DND-41 (cell line): ENCODE measurements around the gene ZNF747.

Experiments
- ATAC-seq: fragments of 200-7000 bp; cut with Tn5 transposase; 3 replicates; pipeline ENCODE4 v1.9.1; 2021; ENCODE audit warnings: low read depth; ENCODE audit not compliant: insufficient read depth
- DNase-seq: peaks from one replicate; pipeline ENCODE4 v3.0.0-alpha.2; 2020
- H2AFZ ChIP-seq: 2 replicates; pipeline ENCODE4 v1.6.0; 2012; ENCODE audit warnings: low read depth, low read length
- H3K27ac ChIP-seq: 2 replicates; pipeline ENCODE4 v1.5.1; 2012; ENCODE audit warnings: low read length, inconsistent platforms
- H3K27me3 ChIP-seq: fragments of 200-600 bp; sonication (generic); 2 replicates; pipeline ENCODE4 v1.6.0; 2012; ENCODE audit warnings: low read length, mild to moderate bottlenecking, inconsistent platforms; ENCODE audit not compliant: insufficient read depth, poor library complexity
- H3K36me3 ChIP-seq: 2 replicates; pipeline ENCODE4 v1.5.1; 2012; ENCODE audit warnings: low read length, inconsistent platforms; ENCODE audit not compliant: insufficient read depth
- H3K4me1 ChIP-seq: 2 replicates; pipeline ENCODE4 v1.5.1; 2012; ENCODE audit warnings: mild to moderate bottlenecking, low read length; ENCODE audit not compliant: insufficient read depth
- H3K4me2 ChIP-seq: 2 replicates; pipeline ENCODE4 v1.6.0; 2012; ENCODE audit warnings: mild to moderate bottlenecking, moderate library complexity, low read length, inconsistent platforms; ENCODE audit not compliant: insufficient read depth
- H3K4me3 ChIP-seq, 2 experiments: fragments of 200-600 bp in 1 of 2; shearing (Covaris generic) in 1 of 2; 2 replicates each; pipeline ENCODE4 v1.5.1; 2012 to 2016; ENCODE audit warnings: inconsistent platforms in 2 of 2, low read length in 2 of 2, mild to moderate bottlenecking in 2 of 2, low read depth in 1 of 2, moderate library complexity in 1 of 2
- H3K79me2 ChIP-seq: 2 replicates; pipeline ENCODE4 v1.6.0; 2012; ENCODE audit warnings: low read length, inconsistent platforms; ENCODE audit not compliant: insufficient read depth
- H3K9ac ChIP-seq: 2 replicates; pipeline ENCODE4 v1.6.0; 2012; ENCODE audit warnings: low read depth, mild to moderate bottlenecking, inconsistent platforms, low read length, moderate library complexity
- H3K9me3 ChIP-seq: 2 replicates; pipeline ENCODE4 v1.5.1; 2012; ENCODE audit warnings: low read length, moderate library complexity, mild to moderate bottlenecking, inconsistent platforms; ENCODE audit not compliant: insufficient read depth, severe bottlenecking
- H4K20me1 ChIP-seq: 2 replicates; pipeline ENCODE4 v1.6.0; 2012; ENCODE audit warnings: low read length; ENCODE audit not compliant: insufficient read depth
- CTCF ChIP-seq: IDR thresholded peaks from 2 replicates; pipeline ENCODE4 v1.5.1; 2012; ENCODE audit warnings: borderline replicate concordance, low read length, moderate library complexity, mild to moderate bottlenecking; ENCODE audit not compliant: poor library complexity, severe bottlenecking; ENCODE audit errors: extremely low read depth
- EZH2 ChIP-seq: IDR thresholded peaks from 3 replicates; pipeline ENCODE4 v1.6.1; 2012; ENCODE audit warnings: borderline replicate concordance, low read depth, mild to moderate bottlenecking, moderate library complexity, low read length, inconsistent platforms; ENCODE audit not compliant: severe bottlenecking

ZNF747 gene

GRCh38 chr16:30533146-30533522 is 1.5 kb downstream of the ZNF747 start:
- no peak for ATAC-seq
- Histone ChIP-seq H3K79me2 (peaks cover 50% of the 10 kb centered on the region), H3K4me2 (peak overlapping the region; percentile 66), H3K4me1 (peaks cover 47% of the 10 kb centered on the region), H3K9ac (peak overlapping the region; percentile 70), H3K36me3 (peaks cover 43% of the 10 kb centered on the region), H4K20me1 (no peaks in the 10 kb centered on the region), H3K27ac (peak overlapping the region; percentile 49), H2AFZ (no peak overlapping the region), H3K9me3 (no peaks in the 10 kb centered on the region), H3K4me3 (peak overlapping the region in 1 of 2 experiments; percentile 71; a peak in 2 of 4 replicates), H3K27me3 (no peaks in the 10 kb centered on the region)
- no peak for TF ChIP-seq EZH2
- TF ChIP-seq CTCF = no peak
- no peak for DNase-seq

- Histone ChIP-seq H4K20me1 (no peaks in the 10 kb centered on the region), H3K36me3 (peaks cover 43% of the 10 kb centered on the region), H3K4me3 (no peak overlapping the region), H3K4me2 (peak overlapping the region; percentile 66; the same call in 1 of the 2 replicates), H3K9me3 (no peaks in the 10 kb centered on the region), H3K4me1 (peaks cover 53% of the 10 kb centered on the region), H3K9ac (peak overlapping the region; percentile 70), H3K27ac (no peak overlapping the region; the same call in 1 of the 2 replicates), H3K27me3 (no peaks in the 10 kb centered on the region), H2AFZ (no peak overlapping the region), H3K79me2 (peaks cover 50% of the 10 kb centered on the region)
- ATAC-seq = no peak
- TF ChIP-seq CTCF = no peak
- DNase-seq = no peak
Observed at GRCh38 chr16:30532285-30533145, 2.1 kb downstream of the ZNF747 start.

GRCh38 chr16:30530163-30531037 is 4.3 kb downstream of the ZNF747 start:
- H3K4me2 ChIP-seq = no peak overlapping the region
- H3K9me3 ChIP-seq = no peaks in the 10 kb centered on the region
- TF ChIP-seq CTCF (no peak), EZH2 (no peak)
- H3K27ac ChIP-seq = no peak overlapping the region
- no peaks in the 10 kb centered on the region for H4K20me1 ChIP-seq
- DNase-seq (no peak), ATAC-seq (no peak)
- H3K9ac ChIP-seq = no peak overlapping the region
- no peaks in the 10 kb centered on the region for H3K27me3 ChIP-seq
- peaks cover 33% of the 10 kb centered on the region for H3K79me2 ChIP-seq
- peaks cover 36% of the 10 kb centered on the region for H3K36me3 ChIP-seq
- H3K4me3 ChIP-seq = no peak overlapping the region
- no peak overlapping the region for H2AFZ ChIP-seq
- peaks cover 47% of the 10 kb centered on the region for H3K4me1 ChIP-seq
